ENCODE measurements around the gene PRPF38B.

- TF ChIP-seq ZZZ3 (IDR thresholded peaks at IDR 0.05; ENCODE audit: control insufficient read depth, insufficient read length, low read depth), result no peak
- no peak for TF ChIP-seq NBN (IDR thresholded peaks at IDR 0.05)
- TF ChIP-seq CTCF (IDR thresholded peaks at IDR 0.05 in 2 of 3, conservative IDR thresholded peaks at IDR 0.05 in 1 of 3; ENCODE audit: control insufficient read depth in 2 of 3, extremely low read depth in 1 of 3, insufficient read depth in 1 of 3, low read depth in 3 of 3, low read length in 3 of 3), result no peak
- TF ChIP-seq ZNF687 (IDR thresholded peaks at IDR 0.05), result no peak
- TF ChIP-seq IRF4 (IDR thresholded peaks at IDR 0.05; ENCODE audit: low read depth, low read length), result no peak
- no peak for TF ChIP-seq MAX (IDR thresholded peaks at IDR 0.05; ENCODE audit: low read depth, low read length)
- no peak for TF ChIP-seq TAF1 (IDR thresholded peaks at IDR 0.05; ENCODE audit: borderline replicate concordance, low read depth, low read length)
- no peak for TF ChIP-seq ELK1 (IDR thresholded peaks at IDR 0.05; ENCODE audit: low read depth, low read length)
- no peak for TF ChIP-seq NR2C1 (IDR thresholded peaks at IDR 0.05)
- no peak for TF ChIP-seq JUNB (IDR thresholded peaks at IDR 0.05)
Observed at GRCh38 chr1:108665067-108665466, 27.0 kb upstream of the PRPF38B start.
